H1 (cell line): ENCODE data around the gene ISCA2. TPM values are rescaled to one million over a fixed set of nuclear protein-coding genes. Genes with fewer than 3 reads are reported as not detected.

Experiments
- CTCF ChIA-PET: fragments of 300-600 bp; sonication (Branson Sonifier 250); formaldehyde crosslinking; loops from one replicate; lab custom pipeline; 2021; ENCODE audit not compliant: partially characterized antibody; lab: Charles Lee
- POLR2A ChIA-PET: fragments of 300-600 bp; sonication (Branson Sonifier 250); formaldehyde crosslinking; loops from one replicate; lab custom pipeline; 2021; ENCODE audit warnings: inconsistent platforms; ENCODE audit not compliant: partially characterized antibody; lab: Charles Lee
- DNase-seq, 2 experiments: peaks; one replicate each; pipeline versions ENCODE4 v3.0.0 to v3.0.0-alpha.2; 2010 to 2022; ENCODE audit warnings: low spot score in 2 of 2, low read depth in 1 of 2, mixed read lengths in 1 of 2
- FAIRE-seq: peaks from 2 replicates; lab custom pipeline; 2011; peaks lifted over from hg19 to GRCh38; lab: Jason Lieb, UNC
- H2AFZ ChIP-seq: 2 replicates; pipeline ENCODE4 v1.8.1; 2012; ENCODE audit warnings: low read length, inconsistent platforms
- H2AK5ac ChIP-seq: 2 replicates; pipeline ENCODE4 v1.6.1; 2013; ENCODE audit warnings: low read depth, low read length
- H2BK120ac ChIP-seq: replicated peaks from 2 replicates; pipeline ENCODE3; 2013; ENCODE audit warnings: low read depth, low read length, inconsistent platforms
- H2BK12ac ChIP-seq: 2 replicates; pipeline ENCODE4 v1.6.1; 2013; ENCODE audit warnings: low read depth, low read length
- H2BK15ac ChIP-seq: 2 replicates; pipeline ENCODE4 v1.6.1; 2013; ENCODE audit warnings: low read length
- H2BK20ac ChIP-seq: 2 replicates; pipeline ENCODE4 v1.6.1; 2013; ENCODE audit warnings: low read length
- H2BK5ac ChIP-seq: 2 replicates; pipeline ENCODE4 v1.6.1; 2013; ENCODE audit warnings: low read depth, low read length
- H3K14ac ChIP-seq: 2 replicates; pipeline ENCODE4 v1.6.1; 2013; ENCODE audit warnings: inconsistent platforms; ENCODE audit not compliant: insufficient read length
- H3K18ac ChIP-seq: 2 replicates; pipeline ENCODE4 v1.6.1; 2013; ENCODE audit warnings: low read length; ENCODE audit errors: extremely low read depth
- H3K23ac ChIP-seq: 2 replicates; pipeline ENCODE4 v1.6.1; 2013; ENCODE audit warnings: inconsistent platforms; ENCODE audit not compliant: insufficient read length
- H3K23me2 ChIP-seq: 2 replicates; pipeline ENCODE4 v1.6.1; 2013; ENCODE audit warnings: low read depth, low read length
- H3K27ac ChIP-seq: 2 replicates; pipeline ENCODE4 v1.6.1; 2011; ENCODE audit warnings: low read depth, low read length, inconsistent platforms
- H3K27me3 ChIP-seq, 4 experiments: replicated peaks in 1 of 4; 1 replicate in 1 of 4; 2 replicates in 3 of 4; pipeline versions ENCODE4 v1.6.1 to v1.8.1; 2011 to 2013; ENCODE audit warnings: low read length in 3 of 4, mild to moderate bottlenecking in 3 of 4, inconsistent platforms in 2 of 4, mixed read lengths in 2 of 4, moderate library complexity in 1 of 4; ENCODE audit not compliant: control insufficient read depth in 3 of 4, insufficient read depth in 3 of 4; ENCODE audit errors: extremely low read depth in 1 of 4
- H3K36me3 ChIP-seq, 4 experiments: 2 replicates each; pipeline versions ENCODE4 v1.6.1 to v1.8.1; 2011 to 2013; ENCODE audit warnings: mild to moderate bottlenecking in 4 of 4, low read length in 3 of 4, moderate library complexity in 2 of 4, control low read depth in 1 of 4, inconsistent platforms in 1 of 4; ENCODE audit not compliant: insufficient read depth in 4 of 4, control insufficient read depth in 2 of 4
- H3K4ac ChIP-seq: replicated peaks from 2 replicates; pipeline ENCODE3; 2013; ENCODE audit warnings: low read length, low read depth, mixed read lengths, inconsistent platforms; ENCODE audit not compliant: insufficient read length
- H3K4me1 ChIP-seq, 4 experiments: replicated peaks in 1 of 4; 1 replicate in 1 of 4; 2 replicates in 3 of 4; pipeline versions ENCODE4 v1.6.1 to v1.8.1; 2011 to 2013; ENCODE audit warnings: low read length in 3 of 4, inconsistent platforms in 2 of 4, mixed read lengths in 1 of 4; ENCODE audit not compliant: insufficient read depth in 4 of 4, control insufficient read depth in 3 of 4
- H3K4me2 ChIP-seq, 2 experiments: 2 replicates each; pipeline versions ENCODE4 v1.6.1 to v1.8.1; 2011 to 2013; ENCODE audit warnings: low read depth in 2 of 2, low read length in 2 of 2, control low read depth in 1 of 2, inconsistent platforms in 1 of 2, mild to moderate bottlenecking in 1 of 2; ENCODE audit not compliant: insufficient read depth in 1 of 2
- H3K4me3 ChIP-seq, 4 experiments: fragments of 200-600, 300-600 bp in 1 of 4; sonication (generic), shearing (Covaris generic), sonication (Bioruptor Twin) in 1 of 4; 2 replicates each; pipeline versions ENCODE4 v1.5.1 to v1.8.1; 2011 to 2016; ENCODE audit warnings: low read length in 4 of 4, low read depth in 3 of 4, control low read depth in 2 of 4, inconsistent platforms in 2 of 4, mild to moderate bottlenecking in 2 of 4, mixed read lengths in 1 of 4, moderate library complexity in 1 of 4; ENCODE audit not compliant: insufficient read depth in 2 of 4; ENCODE audit errors: extremely low read depth in 1 of 4
- H3K56ac ChIP-seq: replicated peaks from 2 replicates; pipeline ENCODE3; 2013; ENCODE audit warnings: low read depth, mild to moderate bottlenecking, mixed read lengths, low read length, inconsistent platforms; ENCODE audit not compliant: insufficient read length
- H3K79me1 ChIP-seq: 2 replicates; pipeline ENCODE4 v1.6.1; 2013; ENCODE audit warnings: low read depth, low read length, control low read depth
- H3K79me2 ChIP-seq, 2 experiments: 2 replicates each; pipeline versions ENCODE4 v1.6.1 to v1.8.1; 2012 to 2013; ENCODE audit warnings: low read length in 2 of 2, mild to moderate bottlenecking in 2 of 2, inconsistent platforms in 1 of 2; ENCODE audit not compliant: insufficient read depth in 2 of 2, control insufficient read depth in 1 of 2
- H3K9ac ChIP-seq, 4 experiments: replicated peaks in 1 of 4; 1 replicate in 1 of 4; 2 replicates in 3 of 4; pipeline versions ENCODE4 v1.6.1 to v1.8.1; 2011 to 2013; ENCODE audit warnings: low read depth in 3 of 4, low read length in 3 of 4, control low read depth in 2 of 4, mild to moderate bottlenecking in 2 of 4, moderate library complexity in 2 of 4, inconsistent platforms in 1 of 4; ENCODE audit errors: extremely low read depth in 1 of 4
- H3K9me3 ChIP-seq, 2 experiments: 2 replicates each; pipeline versions ENCODE4 v1.6.1 to v1.8.1; 2012 to 2013; ENCODE audit warnings: mild to moderate bottlenecking in 2 of 2, moderate library complexity in 2 of 2, control low read depth in 1 of 2, inconsistent platforms in 1 of 2, low read depth in 1 of 2, low read length in 1 of 2, mixed read lengths in 1 of 2; ENCODE audit not compliant: insufficient read depth in 2 of 2
- H4K20me1 ChIP-seq, 2 experiments: replicated peaks in 1 of 2; 2 replicates each; pipeline versions ENCODE3 to v1.8.1; 2011 to 2013; ENCODE audit warnings: inconsistent platforms in 2 of 2, low read length in 2 of 2, mild to moderate bottlenecking in 1 of 2; ENCODE audit not compliant: insufficient read depth in 2 of 2, control insufficient read depth in 1 of 2
- H4K5ac ChIP-seq: 2 replicates; pipeline ENCODE4 v1.6.1; 2013; ENCODE audit warnings: low read length, low read depth, mixed read lengths, inconsistent platforms; ENCODE audit not compliant: insufficient read length
- H4K8ac ChIP-seq: 2 replicates; pipeline ENCODE4 v1.8.0; 2013; ENCODE audit warnings: mild to moderate bottlenecking, moderate library complexity, low read length, inconsistent platforms; ENCODE audit not compliant: insufficient read depth; ENCODE audit errors: extremely low read depth
- H4K91ac ChIP-seq: replicated peaks from 2 replicates; pipeline ENCODE3; 2013; ENCODE audit warnings: low read length, mixed read lengths, inconsistent platforms; ENCODE audit not compliant: insufficient read length
- ATF3 ChIP-seq: IDR thresholded peaks from 2 replicates; pipeline ENCODE4 v1.6.1; 2011; ENCODE audit warnings: low read depth, mild to moderate bottlenecking, low read length; ENCODE audit not compliant: insufficient read depth
- CREB1 ChIP-seq: IDR thresholded peaks from 2 replicates; pipeline ENCODE4 v1.6.1; 2012; ENCODE audit warnings: inconsistent platforms
- CTCF ChIP-seq, 3 experiments: IDR thresholded peaks; 1 replicate in 2 of 3; 2 replicates in 1 of 3; pipeline versions ENCODE4 v1.5.1 to v1.6.1; 2011; ENCODE audit warnings: low read length in 3 of 3, mild to moderate bottlenecking in 3 of 3, inconsistent platforms in 2 of 3, low read depth in 1 of 3, moderate library complexity in 1 of 3; ENCODE audit not compliant: insufficient read depth in 1 of 3; ENCODE audit errors: control extremely low read depth in 1 of 3
- GABPA ChIP-seq: IDR thresholded peaks from 2 replicates; pipeline ENCODE4 v1.6.1; 2011; ENCODE audit warnings: mild to moderate bottlenecking, low read length, moderate library complexity, borderline replicate concordance; ENCODE audit not compliant: insufficient read depth
- HDAC6 ChIP-seq: IDR thresholded peaks from one replicate; pipeline ENCODE4 v1.7.1; 2012; ENCODE audit warnings: low read depth, mild to moderate bottlenecking, inconsistent platforms, low read length, moderate library complexity
- MAX ChIP-seq: IDR thresholded peaks from 2 replicates; pipeline ENCODE4 v1.6.1; 2012; ENCODE audit warnings: inconsistent platforms
- TAF7 ChIP-seq: optimal IDR thresholded peaks from 2 replicates; pipeline ENCODE3; 2011; ENCODE audit warnings: low read depth, mild to moderate bottlenecking, inconsistent platforms, low read length, moderate library complexity, borderline replicate concordance
- TEAD4 ChIP-seq: IDR thresholded peaks from 2 replicates; pipeline ENCODE4 v1.6.1; 2012; ENCODE audit warnings: low read depth, low read length, inconsistent platforms, mixed read lengths
- YY1 ChIP-seq: IDR thresholded peaks from 2 replicates; pipeline ENCODE4 v1.6.1; 2011; ENCODE audit warnings: low read depth, mild to moderate bottlenecking, low read length
- WGBS, 2 experiments: shearing (Covaris generic) in 1 of 2; methylation state at CpG; one replicate each; pipeline versions ENCODE4 v1.1.6 to v1.1.7; 2013 to 2015; ENCODE audit warnings: low lambda C conversion rate in 2 of 2, mixed read lengths in 2 of 2, inconsistent platforms in 1 of 2, low coverage in 1 of 2, missing lambda C conversion rate in 1 of 2; ENCODE audit not compliant: insufficient replicate concordance in 2 of 2, insufficient coverage in 1 of 2, insufficient read length in 1 of 2; ENCODE audit errors: extremely low coverage in 1 of 2, missing lambda C conversion rate in 1 of 2; 5-methylcytosine and 5-hydroxymethylcytosine counted together
- polyA plus RNA-seq, 7 experiments: library from polyadenylated mRNA; depleted of rRNA in 3 of 7; stranded (reverse) in 5 of 7; unstranded in 2 of 7; fragments of >200 nt in 5 of 7; fragments of 200-250 nt in 2 of 7; gene quantifications; 1 replicate in 5 of 7; 2 replicates in 1 of 7; 4 replicates in 1 of 7; pipeline versions ENCODE4 v1.2.1 to v1.2.3, GENCODE V29; 2011 to 2013; ENCODE audit warnings: missing spikeins in 2 of 7, mixed read lengths in 2 of 7
- total RNA-seq: library from RNA; stranded (reverse); fragmentation: NEBNext Ultra II Directional; extraction: Animal tissue kit (Norgen Biotek cat#: 25700); gene quantifications from 2 replicates; pipeline ENCODE4 v1.2.1, GENCODE V29; 2021

The ISCA2 gene
- total and polyA plus RNA-seq, 2 of the 8 experiments (the other 6 are each of a cell fraction or from before 2014, with no cell fraction given) = 43.5 to 78.6 TPM

- no peak overlapping the region for H3K9ac ChIP-seq
- FAIRE-seq (peak; percentile 68), DNase-seq (no peak)
- no peak overlapping the region for H3K27ac ChIP-seq
- H3K4me1 ChIP-seq = peaks cover 0 to 19% (median 11%) of the 10 kb centered on the region in 4 experiments; a peak in 5 of 7 replicates
- no peak overlapping the region for H2BK20ac ChIP-seq
- no peak overlapping the region for H2AK5ac ChIP-seq
- H4K8ac ChIP-seq = no peak overlapping the region
- H3K79me2 ChIP-seq = no peaks in the 10 kb centered on the region
- no peak overlapping the region for H3K18ac ChIP-seq
- CTCF ChIA-PET = interaction anchor here (0.8 to 6.5 kb wide), 32 partner anchors 8 to 251 kb away, joined by 3 to 64 read pairs (median 6); no protein-coding TSS in a partner anchor
- H3K4me3 ChIP-seq = no peak overlapping the region
- WGBS, 2 experiments = 35% methylated on average over 13 of the region's 15 CpGs; no CpG with 5 or more reads in 1 of the 2 experiments
- no peak overlapping the region for H2BK12ac ChIP-seq
- no peak overlapping the region for H2BK120ac ChIP-seq
- H3K56ac ChIP-seq = no peak overlapping the region
- no peaks in the 10 kb centered on the region for H3K36me3 ChIP-seq
- H3K27me3 ChIP-seq = no peaks in the 10 kb centered on the region; a peak in 1 of 7 replicates
- no peak overlapping the region for H2BK15ac ChIP-seq
- no peaks in the 10 kb centered on the region for H3K23me2 ChIP-seq
- no peaks in the 10 kb centered on the region for H4K20me1 ChIP-seq
- no peaks in the 10 kb centered on the region for H3K79me1 ChIP-seq
- no peaks in the 10 kb centered on the region for H3K9me3 ChIP-seq
- POLR2A ChIA-PET = interaction anchor here (0.8 to 2.2 kb wide), 4 partner anchors 10 to 182 kb away, joined by 3 to 7 read pairs (median 3); partner anchors contain the start of gene LTBP2
- H2BK5ac ChIP-seq = no peak overlapping the region
- H3K4me2 ChIP-seq = peak overlapping the region in 1 of 2 experiments; percentile 9; a peak in 1 of 4 replicates
- no peak overlapping the region for H3K23ac ChIP-seq
- H2AFZ ChIP-seq = no peak overlapping the region
- no peak overlapping the region for H4K91ac ChIP-seq
- H3K4ac ChIP-seq = no peak overlapping the region
- H3K14ac ChIP-seq = no peak overlapping the region
- H4K5ac ChIP-seq = no peak overlapping the region
- TF ChIP-seq ATF3 (0 out of 2 replicates have a peak, but pooled peaks have one; percentile 26), TAF7 (peak; percentile 31), HDAC6 (no peak), CREB1 (0 out of 2 replicates have a peak, but pooled peaks have one; percentile 45), CTCF (IDR thresholded peaks at IDR 0.05; ENCODE audit: control extremely low read depth in 1 of 3, insufficient read depth in 1 of 3, low read depth in 1 of 3, low read length in 3 of 3) (peak in 2 of 3 experiments; percentile 99 to 100; a peak in 3 of 4 replicates), MAX (peak; percentile 71), GABPA (peak; percentile 43; the same call in 1 of the 2 replicates), TEAD4 (no peak), YY1 (peak; percentile 61; the same call in 1 of the 2 replicates)
These were observed 14.7 kb downstream of the ISCA2 start for GRCh38 chr14:74508292-74508731.
